GM18508 (cell line): Measurements from ENCODE around the gene VAC14.

Source experiments
- ATAC-seq: cut with Tn5 transposase; IDR thresholded peaks from one replicate; pipeline ENCODE4 v1.9.1; 2021; ENCODE audit warnings: moderate number of reproducible peaks; ENCODE audit not compliant: insufficient read depth, unreplicated experiment

Gene VAC14

GRCh38 chr16:70729292-70729691, 71.7 kb downstream of the VAC14 start:
- no peak for ATAC-seq

GRCh38 chr16:70728150-70728549, 72.8 kb downstream of the VAC14 start:
- ATAC-seq: no peak

GRCh38 chr16:70726892-70727361, 74.0 kb downstream of the VAC14 start:
- ATAC-seq: no peak

- no peak for ATAC-seq
Measured at GRCh38 chr16:70725912-70726828, 74.8 kb downstream of the VAC14 start.

GRCh38 chr16:70725024-70725911, 75.7 kb downstream of the VAC14 start:
- no peak for ATAC-seq

GRCh38 chr16:70724146-70725023, 76.6 kb downstream of the VAC14 start:
- no peak for ATAC-seq

- ATAC-seq: no peak
Measured at GRCh38 chr16:70723740-70724145, 77.2 kb downstream of the VAC14 start.

- no peak for ATAC-seq
Measured at GRCh38 chr16:70721202-70721963, 79.6 kb downstream of the VAC14 start.

GRCh38 chr16:70720425-70721201, 80.3 kb downstream of the VAC14 start:
- no peak for ATAC-seq

GRCh38 chr16:70717065-70717464, 83.9 kb downstream of the VAC14 start:
- no peak for ATAC-seq

- no peak for ATAC-seq
Measured at GRCh38 chr16:70715860-70716357, 85.0 kb downstream of the VAC14 start.

GRCh38 chr16:70715055-70715858, 85.7 kb downstream of the VAC14 start:
- ATAC-seq: no peak

- no peak for ATAC-seq
Measured at GRCh38 chr16:70714581-70715054, 86.3 kb downstream of the VAC14 start.

GRCh38 chr16:70713824-70714223, 87.1 kb downstream of the VAC14 start:
- ATAC-seq: no peak

- ATAC-seq: no peak
Measured at GRCh38 chr16:70713342-70713741, 87.6 kb downstream of the VAC14 start.

- ATAC-seq: no peak
Measured at GRCh38 chr16:70712942-70713341, 88.0 kb downstream of the VAC14 start.

GRCh38 chr16:70712359-70712758, 88.6 kb downstream of the VAC14 start:
- ATAC-seq: no peak
